PC-3 (cell line): ENCODE measurements around the gene FGFRL1. TPM values are rescaled to one million over a fixed set of nuclear protein-coding genes. Genes with fewer than 3 reads are reported as not detected.
"Not testable (repeated sequence)": the region's sequence is repeated elsewhere in the genome, so short reads cannot be mapped to it uniquely, and the experiment has no call there.

ENCODE experiments used
- ATAC-seq: fragments of 200-7000 bp; cut with Tn5 transposase; 2 replicates; pipeline ENCODE4 v1.9.1; 2020; ENCODE audit warnings: mild to moderate bottlenecking, moderate library complexity
- BruUV-seq: library from RNA; stranded (reverse); fragments of 400-500 nt; replicated peaks from 2 replicates; lab custom pipeline; 2021; lab: Mats Ljungman, UMichigan
- CTCF ChIA-PET: fragments of 300-600 bp; sonication (Branson Sonifier 250); formaldehyde crosslinking; loops from one replicate; lab custom pipeline; 2022; ENCODE audit warnings: antibody characterized with exemption; lab: Charles Lee
- POLR2A ChIA-PET: fragments of 300-600 bp; sonication (Branson Sonifier 250); formaldehyde crosslinking; loops from one replicate; lab custom pipeline; 2022; ENCODE audit warnings: antibody characterized with exemption; ENCODE audit not compliant: unreplicated experiment; lab: Charles Lee
- DNase-seq: peaks from one replicate; pipeline ENCODE4 v3.0.0-alpha.2; 2015
- H2AFZ ChIP-seq: fragments of 300-600 bp; sonication (generic); 2 replicates; pipeline ENCODE4 v1.6.0; 2016; ENCODE audit warnings: antibody characterized with exemption, low read length
- H3F3A ChIP-seq: fragments of 300-600 bp; sonication (generic); one replicate; pipeline ENCODE4 v1.6.0; 2017; ENCODE audit warnings: antibody characterized with exemption, low read length, control low read depth, mild to moderate bottlenecking; ENCODE audit not compliant: unreplicated experiment
- H3K27ac ChIP-seq: fragments of 300-600 bp; sonication (generic); 2 replicates; pipeline ENCODE4 v1.5.1; 2016; ENCODE audit warnings: mild to moderate bottlenecking, low read length
- H3K27me3 ChIP-seq: fragments of 300-600 bp; sonication (generic); 2 replicates; pipeline ENCODE4 v1.6.1; 2016; ENCODE audit warnings: low read length, mixed read lengths
- H3K36me3 ChIP-seq: fragments of 300-600 bp; sonication (generic); 2 replicates; pipeline ENCODE4 v1.6.1; 2016; ENCODE audit warnings: low read depth, mixed run types, low read length, mixed read lengths
- H3K4me1 ChIP-seq: fragments of 300-600 bp; sonication (generic); 2 replicates; pipeline ENCODE4 v1.5.1; 2016; ENCODE audit warnings: low read length; ENCODE audit not compliant: insufficient read depth
- H3K4me2 ChIP-seq: fragments of 300-600 bp; sonication (generic); 2 replicates; pipeline ENCODE4 v1.6.0; 2016; ENCODE audit warnings: low read length
- H3K4me3 ChIP-seq: fragments of 300-600 bp; sonication (generic); 2 replicates; pipeline ENCODE4 v1.5.1; 2016; ENCODE audit warnings: mild to moderate bottlenecking, low read length, mixed read lengths
- H3K79me2 ChIP-seq: fragments of 300-600 bp; sonication (generic); 2 replicates; pipeline ENCODE4 v1.6.1; 2017; ENCODE audit warnings: low read length, mixed read lengths
- H3K9ac ChIP-seq: fragments of 300-600 bp; sonication (generic); 2 replicates; pipeline ENCODE4 v1.6.0; 2016; ENCODE audit warnings: mild to moderate bottlenecking, low read length
- H3K9me2 ChIP-seq: fragments of 300-600 bp; sonication (generic); replicated peaks from 2 replicates; pipeline ENCODE4 v1.6.1; 2016; ENCODE audit warnings: mixed run types, low read length, mixed read lengths
- H3K9me3 ChIP-seq: fragments of 300-600 bp; sonication (generic); 2 replicates; pipeline ENCODE4 v1.6.1; 2016; ENCODE audit warnings: low read length, mixed read lengths
- H4K20me1 ChIP-seq: fragments of 300-600 bp; sonication (generic); 2 replicates; pipeline ENCODE4 v1.6.1; 2016; ENCODE audit warnings: low read length, mixed read lengths
- EZH2 ChIP-seq: fragments of 300-600 bp; sonication (generic); IDR thresholded peaks from one replicate; pipeline ENCODE4 v1.6.1; 2017; ENCODE audit warnings: antibody characterized with exemption, mild to moderate bottlenecking, low read length; ENCODE audit not compliant: unreplicated experiment
- EZH2phosphoT487 ChIP-seq: fragments of 300-600 bp; sonication (generic); IDR thresholded peaks from 2 replicates; pipeline ENCODE4 v1.6.1; 2018; ENCODE audit warnings: mild to moderate bottlenecking, antibody characterized with exemption, low read length, borderline replicate concordance
- intact Hi-C: fragments of 100-400 bp; cut with micrococcal nuclease; formaldehyde crosslinking; loops from 2 replicates; pipeline ENCODE4 v1.9.0; 2023
- total RNA-seq: library from RNA; depleted of rRNA; stranded (reverse); fragments of >200 nt; gene quantifications from 2 replicates; pipeline ENCODE4 v1.2.3, GENCODE V29; 2014
- TF ChIP-seq, protein P1 (sequence below): fragments of 300-600 bp; sonication (generic); conservative IDR thresholded peaks from 2 replicates; pipeline ENCODE4 v1.5.1; 2017; ENCODE audit warnings: antibody characterized with exemption, low read depth, mild to moderate bottlenecking, low read length

FGFRL1 gene
- total RNA-seq, 1 experiment from 2014 or later: 31.2 TPM

DNA sequence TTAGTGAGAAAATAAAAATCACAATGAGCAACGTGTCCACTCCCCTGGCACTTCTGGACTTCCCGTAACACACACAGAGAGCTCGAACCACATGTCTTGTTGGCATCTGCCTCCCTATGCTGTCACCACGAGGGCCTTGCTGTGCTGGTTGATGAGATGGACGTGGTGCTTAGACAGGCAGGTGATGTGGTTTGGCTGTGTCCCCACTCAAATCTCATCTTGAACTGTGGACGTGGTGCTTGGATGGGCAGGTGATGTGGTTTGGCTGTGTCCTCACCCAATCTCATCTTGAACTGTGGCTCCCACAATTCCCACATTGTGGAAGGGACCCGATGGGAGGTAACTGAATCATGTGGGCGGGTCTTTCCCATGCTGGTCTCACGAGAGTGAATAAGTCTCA is 40.0 kb downstream of the FGFRL1 start:
- intact Hi-C loops: no loop called here
- Histone ChIP-seq H4K20me1 (no peaks in the 10 kb centered on the region), H3F3A (no peaks in the 10 kb centered on the region), H3K9me3 (no peaks in the 10 kb centered on the region), H3K27ac (no peak overlapping the region), H3K79me2 (no peaks in the 10 kb centered on the region), H3K4me2 (no peak overlapping the region), H3K4me3 (no peak overlapping the region), H3K36me3 (no peaks in the 10 kb centered on the region), H3K9me2 (no peaks in the 10 kb centered on the region), H3K4me1 (peaks cover 17% of the 10 kb centered on the region), H2AFZ (no peak overlapping the region), H3K9ac (no peak overlapping the region), H3K27me3 (peaks cover 23% of the 10 kb centered on the region)
- POLR2A ChIA-PET: no interaction called here
- TF ChIP-seq, protein P1, sequence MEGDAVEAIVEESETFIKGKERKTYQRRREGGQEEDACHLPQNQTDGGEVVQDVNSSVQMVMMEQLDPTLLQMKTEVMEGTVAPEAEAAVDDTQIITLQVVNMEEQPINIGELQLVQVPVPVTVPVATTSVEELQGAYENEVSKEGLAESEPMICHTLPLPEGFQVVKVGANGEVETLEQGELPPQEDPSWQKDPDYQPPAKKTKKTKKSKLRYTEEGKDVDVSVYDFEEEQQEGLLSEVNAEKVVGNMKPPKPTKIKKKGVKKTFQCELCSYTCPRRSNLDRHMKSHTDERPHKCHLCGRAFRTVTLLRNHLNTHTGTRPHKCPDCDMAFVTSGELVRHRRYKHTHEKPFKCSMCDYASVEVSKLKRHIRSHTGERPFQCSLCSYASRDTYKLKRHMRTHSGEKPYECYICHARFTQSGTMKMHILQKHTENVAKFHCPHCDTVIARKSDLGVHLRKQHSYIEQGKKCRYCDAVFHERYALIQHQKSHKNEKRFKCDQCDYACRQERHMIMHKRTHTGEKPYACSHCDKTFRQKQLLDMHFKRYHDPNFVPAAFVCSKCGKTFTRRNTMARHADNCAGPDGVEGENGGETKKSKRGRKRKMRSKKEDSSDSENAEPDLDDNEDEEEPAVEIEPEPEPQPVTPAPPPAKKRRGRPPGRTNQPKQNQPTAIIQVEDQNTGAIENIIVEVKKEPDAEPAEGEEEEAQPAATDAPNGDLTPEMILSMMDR: no peak
- TF ChIP-seq EZH2phosphoT487 (no peak), EZH2 (no peak)
- DNase-seq (no peak), ATAC-seq (no peak)
- CTCF ChIA-PET: no interaction called here
- BruUV-seq: no TSS peak

DNA sequence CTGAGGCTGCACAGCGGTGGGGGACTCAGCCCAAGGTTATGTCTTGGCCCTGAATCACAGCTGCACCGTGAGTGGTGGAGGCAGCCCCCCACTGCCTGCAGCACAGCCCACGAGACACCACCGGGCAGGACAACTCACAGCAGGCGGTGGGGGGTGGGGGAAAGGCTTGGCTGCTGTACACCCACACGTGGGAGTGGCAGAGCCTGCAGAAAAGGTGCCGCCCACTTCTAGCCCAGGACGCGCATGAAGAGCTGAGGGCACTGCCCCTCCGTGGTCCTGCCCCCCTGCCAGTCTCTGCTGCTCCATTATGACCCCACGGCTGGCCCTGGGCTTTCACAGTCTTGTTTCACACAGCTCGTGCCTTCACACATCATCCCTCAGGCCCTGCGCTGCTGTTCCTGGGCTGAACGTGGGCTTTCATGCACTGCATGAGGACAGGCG is 40.8 kb downstream of the FGFRL1 start:
- Histone ChIP-seq H3K27me3 (peaks cover 23% of the 10 kb centered on the region), H3K9me3 (no peaks in the 10 kb centered on the region), H3K36me3 (no peaks in the 10 kb centered on the region), H3K9ac (no peak overlapping the region), H3K4me1 (peaks cover 11% of the 10 kb centered on the region), H3K27ac (no peak overlapping the region), H3K4me2 (no peak overlapping the region), H3F3A (no peaks in the 10 kb centered on the region), H4K20me1 (no peaks in the 10 kb centered on the region), H3K79me2 (no peaks in the 10 kb centered on the region), H3K4me3 (no peak overlapping the region), H3K9me2 (no peaks in the 10 kb centered on the region), H2AFZ (no peak overlapping the region)
- BruUV-seq: no TSS peak
- intact Hi-C loops: no loop called here
- ChIA-PET CTCF (no interaction called here), POLR2A (no interaction called here)
- TF ChIP-seq EZH2phosphoT487 (no peak), EZH2 (no peak)
- TF ChIP-seq, protein P1: no peak
- DNase-seq (no peak), ATAC-seq (no peak)

DNA sequence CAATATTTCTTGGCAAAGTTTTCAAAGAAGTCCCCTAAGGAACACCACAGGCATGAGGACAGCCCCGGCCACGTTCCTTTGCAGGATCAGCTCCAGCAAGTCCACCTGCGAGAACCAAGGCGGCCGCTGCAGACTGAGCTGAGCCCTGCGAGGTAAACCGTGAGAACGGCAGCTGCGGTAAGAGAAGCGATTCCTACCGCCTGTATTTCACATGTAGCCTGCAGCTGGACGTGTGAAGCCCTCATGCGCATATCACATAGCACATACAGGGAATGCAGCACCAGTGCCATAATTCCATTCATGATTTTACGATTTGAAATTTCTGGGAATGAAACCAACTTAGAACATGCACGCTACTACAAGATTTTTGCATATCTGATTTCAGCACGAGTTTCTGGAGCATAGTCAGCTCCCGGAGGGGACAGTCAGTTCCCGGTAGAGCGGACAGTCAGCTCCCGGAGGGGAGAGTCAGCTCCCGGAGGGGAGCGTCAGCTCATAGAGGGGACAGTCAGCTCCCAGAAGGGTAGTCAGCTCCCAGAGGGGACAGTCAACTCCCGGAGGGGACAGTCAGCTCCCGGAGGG is 41.7 kb downstream of the FGFRL1 start:
- H3K9me2 ChIP-seq: no peaks in the 10 kb centered on the region
- peaks cover 13% of the 10 kb centered on the region for H3K4me1 ChIP-seq
- peaks cover 23% of the 10 kb centered on the region for H3K27me3 ChIP-seq
- H3K9ac ChIP-seq: no peak overlapping the region
- ChIA-PET POLR2A (interaction anchor here (0.5 to 0.6 kb wide), 2 partner anchors 42 to 293 kb away, joined by 3 to 5 read pairs; no protein-coding TSS in a partner anchor), CTCF (no interaction called here)
- peak overlapping the region; percentile 76 for H3K4me2 ChIP-seq
- ATAC-seq (peak; percentile 64), DNase-seq (peak; percentile 39)
- peak overlapping the region; percentile 55; the same call in 1 of the 2 replicates for H2AFZ ChIP-seq
- no peaks in the 10 kb centered on the region for H3K9me3 ChIP-seq
- no peaks in the 10 kb centered on the region for H3F3A ChIP-seq
- no peaks in the 10 kb centered on the region for H3K79me2 ChIP-seq
- peak overlapping the region; percentile 54 for H3K4me3 ChIP-seq
- TF ChIP-seq EZH2: no peak
- TF ChIP-seq, protein P1: no peak
- TF ChIP-seq EZH2phosphoT487: no peak
- no peaks in the 10 kb centered on the region for H3K36me3 ChIP-seq
- no peaks in the 10 kb centered on the region for H4K20me1 ChIP-seq
- no peak overlapping the region for H3K27ac ChIP-seq
- BruUV-seq: no TSS peak
- intact Hi-C loops: no loop called here

DNA sequence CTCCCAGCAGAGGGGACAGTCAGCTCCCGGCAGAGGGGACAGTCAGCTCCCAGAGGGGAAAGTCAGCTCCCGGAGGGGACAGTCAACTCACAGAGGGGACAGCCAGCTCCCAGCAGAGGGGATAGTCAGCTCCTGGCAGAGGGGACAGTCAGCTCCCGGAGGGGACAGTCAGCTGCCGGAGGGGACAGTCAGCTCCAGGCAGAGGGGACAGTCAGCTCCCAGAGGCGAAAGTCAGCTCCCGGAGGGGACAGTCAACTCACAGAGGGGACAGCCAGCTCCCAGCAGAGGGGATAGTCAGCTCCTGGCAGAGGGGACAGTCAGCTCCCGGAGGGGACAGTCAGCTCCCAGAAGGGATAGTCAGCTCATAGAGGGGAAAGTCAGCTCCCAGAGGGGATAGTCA is 42.5 kb downstream of the FGFRL1 start:
- intact Hi-C loops, ATAC-seq, H4K20me1 ChIP-seq, H3K79me2 ChIP-seq, H3K36me3 ChIP-seq, H3K27ac ChIP-seq, DNase-seq, POLR2A ChIA-PET, H3K4me2 ChIP-seq, BruUV-seq, H3K9me3 ChIP-seq, H3F3A ChIP-seq, H3K4me3 ChIP-seq, H3K9ac ChIP-seq, CTCF ChIA-PET, H3K9me2 ChIP-seq, H2AFZ ChIP-seq: not testable (repeated sequence)
- Histone ChIP-seq H3K27me3 (peaks cover 24% of the 10 kb centered on the region), H3K4me1 (peaks cover 20% of the 10 kb centered on the region)
